ENCODE measurements around the gene GAL3ST1.
"Not testable (repeated sequence)": the region's sequence is repeated elsewhere in the genome, so short reads cannot be mapped to it uniquely, and the experiment has no call there.

Gene GAL3ST1, protein sequence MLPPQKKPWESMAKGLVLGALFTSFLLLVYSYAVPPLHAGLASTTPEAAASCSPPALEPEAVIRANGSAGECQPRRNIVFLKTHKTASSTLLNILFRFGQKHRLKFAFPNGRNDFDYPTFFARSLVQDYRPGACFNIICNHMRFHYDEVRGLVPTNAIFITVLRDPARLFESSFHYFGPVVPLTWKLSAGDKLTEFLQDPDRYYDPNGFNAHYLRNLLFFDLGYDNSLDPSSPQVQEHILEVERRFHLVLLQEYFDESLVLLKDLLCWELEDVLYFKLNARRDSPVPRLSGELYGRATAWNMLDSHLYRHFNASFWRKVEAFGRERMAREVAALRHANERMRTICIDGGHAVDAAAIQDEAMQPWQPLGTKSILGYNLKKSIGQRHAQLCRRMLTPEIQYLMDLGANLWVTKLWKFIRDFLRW

DNA sequence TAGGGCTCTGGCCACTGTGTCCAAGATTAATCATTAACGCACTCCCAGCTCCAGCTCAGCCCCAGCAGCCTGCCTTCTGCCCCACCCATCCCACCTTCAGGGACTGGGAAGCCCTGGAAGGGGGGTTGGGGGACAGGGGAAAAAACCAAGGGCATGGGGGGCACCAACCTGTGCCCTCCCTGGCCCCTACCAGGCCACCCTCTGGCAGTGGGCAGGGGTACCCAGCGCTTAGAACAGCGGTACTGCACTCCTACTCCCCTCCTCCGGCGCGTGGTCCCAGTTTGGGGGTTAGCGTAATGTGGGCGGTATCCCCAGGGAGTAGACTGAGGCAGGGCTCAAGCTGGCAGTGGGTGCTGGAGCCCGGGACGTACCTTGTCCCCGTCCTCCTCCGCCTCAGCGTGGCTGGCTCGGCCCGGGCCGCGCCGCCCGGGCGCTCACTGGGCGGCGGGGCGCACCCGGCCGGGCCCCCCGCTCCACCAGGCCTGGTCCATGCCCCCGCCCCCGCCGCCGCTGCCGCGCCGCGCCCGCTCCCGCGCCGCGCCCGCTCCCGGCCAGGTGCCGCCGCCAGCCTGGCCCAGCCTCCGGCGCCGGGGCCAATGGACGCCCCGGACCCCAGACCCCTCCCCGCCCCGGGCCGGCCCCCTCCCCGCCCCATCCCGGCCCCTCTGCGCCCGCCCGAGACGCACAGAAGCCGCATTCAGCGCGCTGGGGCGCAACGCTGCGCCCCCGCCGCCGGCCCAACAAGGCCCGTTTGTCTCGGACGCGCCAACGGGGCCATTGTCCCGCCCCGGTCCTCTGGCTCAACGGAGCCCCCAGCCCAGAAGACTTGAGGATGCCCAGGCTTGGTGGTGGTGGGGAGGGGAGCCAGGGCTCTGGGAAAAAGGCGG, at the start of gene GAL3ST1:
Gene GAL3ST1, minus strand, starts transcription at position 571 of the 887 bp plus-strand sequence. CDS start 17,273 bp downstream, outside the sequence.
- TF ChIP-seq, protein P1, sequence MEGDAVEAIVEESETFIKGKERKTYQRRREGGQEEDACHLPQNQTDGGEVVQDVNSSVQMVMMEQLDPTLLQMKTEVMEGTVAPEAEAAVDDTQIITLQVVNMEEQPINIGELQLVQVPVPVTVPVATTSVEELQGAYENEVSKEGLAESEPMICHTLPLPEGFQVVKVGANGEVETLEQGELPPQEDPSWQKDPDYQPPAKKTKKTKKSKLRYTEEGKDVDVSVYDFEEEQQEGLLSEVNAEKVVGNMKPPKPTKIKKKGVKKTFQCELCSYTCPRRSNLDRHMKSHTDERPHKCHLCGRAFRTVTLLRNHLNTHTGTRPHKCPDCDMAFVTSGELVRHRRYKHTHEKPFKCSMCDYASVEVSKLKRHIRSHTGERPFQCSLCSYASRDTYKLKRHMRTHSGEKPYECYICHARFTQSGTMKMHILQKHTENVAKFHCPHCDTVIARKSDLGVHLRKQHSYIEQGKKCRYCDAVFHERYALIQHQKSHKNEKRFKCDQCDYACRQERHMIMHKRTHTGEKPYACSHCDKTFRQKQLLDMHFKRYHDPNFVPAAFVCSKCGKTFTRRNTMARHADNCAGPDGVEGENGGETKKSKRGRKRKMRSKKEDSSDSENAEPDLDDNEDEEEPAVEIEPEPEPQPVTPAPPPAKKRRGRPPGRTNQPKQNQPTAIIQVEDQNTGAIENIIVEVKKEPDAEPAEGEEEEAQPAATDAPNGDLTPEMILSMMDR (IDR thresholded peaks at IDR 0.05) = no peak
- H3K9me3 ChIP-seq = no peaks in the 10 kb centered on the region
- no peak within 1 kb of the TSS for H3K27ac ChIP-seq
- H3K27me3 ChIP-seq = peaks cover 43% of the 10 kb centered on the region
- no peaks in the 10 kb centered on the region for H3K4me1 ChIP-seq (ENCODE audit: control insufficient read depth in 1 of 2, insufficient read depth in 1 of 2, low read depth in 1 of 2, low read length in 1 of 2)
- no peak within 1 kb of the TSS for H3K4me3 ChIP-seq (ENCODE audit: low read depth in 1 of 2, low read length in 1 of 2)
- H3K36me3 ChIP-seq = peaks cover 41% of the 10 kb centered on the region

DNA sequence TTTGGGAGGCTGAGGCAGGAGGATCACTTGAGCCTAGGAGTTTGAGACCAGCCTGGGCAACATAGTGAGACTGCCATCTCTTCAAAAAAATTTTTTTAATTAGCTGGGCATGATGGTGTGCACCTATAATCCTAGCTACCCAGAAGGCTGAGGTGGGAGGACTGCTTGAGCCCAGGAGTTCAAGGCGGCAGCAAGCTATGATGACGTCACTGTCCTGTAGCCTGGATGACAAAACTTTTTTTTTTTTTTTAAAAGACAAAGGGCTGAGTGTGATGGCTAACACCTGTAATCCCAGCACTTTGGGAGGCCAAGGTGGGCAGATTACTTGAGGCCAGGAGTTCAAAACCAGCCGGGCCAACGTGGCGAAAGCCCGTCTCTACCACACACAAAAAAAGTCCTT, 45.4 kb upstream of the GAL3ST1 start:
- H3K4me3 ChIP-seq (ENCODE audit: low read depth in 1 of 2, low read length in 1 of 2); H3K36me3 ChIP-seq; H3K27me3 ChIP-seq; H3K9me3 ChIP-seq; H3K27ac ChIP-seq; H3K4me1 ChIP-seq (ENCODE audit: control insufficient read depth in 1 of 2, insufficient read depth in 1 of 2, low read depth in 1 of 2, low read length in 1 of 2): not testable (repeated sequence)

DNA sequence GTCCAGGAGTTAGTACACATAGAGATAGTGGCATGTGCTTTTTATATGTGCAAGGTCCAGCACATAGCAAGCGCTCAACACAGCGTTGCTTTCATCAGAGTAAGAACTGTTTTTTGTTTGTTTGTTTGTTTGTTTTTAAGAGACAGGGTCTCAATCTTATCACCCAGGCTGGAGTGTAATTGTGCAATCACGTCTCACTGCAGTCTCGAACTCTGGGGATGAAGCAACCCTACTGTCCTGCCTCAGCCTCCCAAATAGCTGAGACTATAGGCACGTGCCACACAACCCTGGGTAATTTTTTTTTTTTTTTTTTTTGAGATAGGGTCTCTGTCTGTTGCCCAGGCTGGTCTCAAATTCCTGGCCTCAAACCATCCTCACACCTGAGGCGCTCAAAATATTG, 43.4 kb upstream of the GAL3ST1 start:
- Histone ChIP-seq H3K27me3 (no peaks in the 10 kb centered on the region), H3K36me3 (no peaks in the 10 kb centered on the region), H3K4me1 (ENCODE audit: control insufficient read depth in 1 of 2, insufficient read depth in 1 of 2, low read depth in 1 of 2, low read length in 1 of 2) (no peaks in the 10 kb centered on the region), H3K27ac (no peak overlapping the region), H3K4me3 (ENCODE audit: low read depth in 1 of 2, low read length in 1 of 2) (no peak overlapping the region), H3K9me3 (no peaks in the 10 kb centered on the region)
- TF ChIP-seq, protein P1 (IDR thresholded peaks at IDR 0.05) = no peak

DNA sequence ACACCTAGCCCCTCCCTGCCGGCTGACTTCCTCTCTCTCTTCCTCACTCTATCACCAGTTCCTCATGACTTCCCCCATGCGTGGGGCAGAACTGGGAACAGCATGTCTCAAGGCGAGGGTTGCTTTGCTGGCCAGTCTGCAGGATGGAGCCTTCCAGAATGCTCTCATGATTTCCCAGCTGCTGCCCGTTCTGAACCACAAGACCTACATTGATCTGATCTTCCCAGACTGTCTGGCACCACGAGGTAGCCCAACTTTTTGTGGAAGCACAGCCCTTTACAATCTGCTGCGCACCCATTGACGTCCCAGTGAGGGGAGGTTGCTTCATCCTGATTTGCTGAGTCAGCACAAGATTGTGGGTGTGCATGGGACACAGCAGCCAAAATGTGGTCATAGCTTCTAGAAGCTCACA, 41.1 kb upstream of the GAL3ST1 start:
- Histone ChIP-seq H3K36me3 (no peaks in the 10 kb centered on the region), H3K4me1 (ENCODE audit: control insufficient read depth in 1 of 2, insufficient read depth in 1 of 2, low read depth in 1 of 2, low read length in 1 of 2) (no peaks in the 10 kb centered on the region), H3K27ac (no peak overlapping the region), H3K27me3 (peaks cover under 1% of the 10 kb centered on the region), H3K9me3 (no peaks in the 10 kb centered on the region), H3K4me3 (ENCODE audit: low read depth in 1 of 2, low read length in 1 of 2) (no peak overlapping the region)
- TF ChIP-seq, protein P1 (IDR thresholded peaks at IDR 0.05) = no peak

DNA sequence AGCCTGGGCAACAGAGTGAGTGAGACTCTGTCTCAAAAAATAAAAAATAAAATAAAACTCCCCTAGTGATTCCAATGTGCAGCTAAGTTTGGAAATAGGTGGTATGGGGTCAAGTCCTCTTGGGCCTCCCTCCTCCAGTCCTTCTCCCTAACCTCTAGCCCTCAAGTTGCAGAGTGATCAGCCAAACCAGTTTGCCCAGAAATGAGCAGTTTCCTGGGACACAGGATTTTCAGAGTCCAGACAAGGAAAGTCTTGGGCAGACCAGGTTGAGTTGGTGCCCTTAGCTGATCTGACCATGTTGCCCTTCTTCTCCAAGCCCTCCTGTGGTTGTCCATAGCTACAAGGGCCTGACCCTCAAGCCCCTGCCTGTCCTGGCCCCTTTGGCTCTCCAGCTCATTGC, 40.4 kb upstream of the GAL3ST1 start:
- Histone ChIP-seq H3K9me3 (no peaks in the 10 kb centered on the region), H3K27me3 (peaks cover 7% of the 10 kb centered on the region), H3K36me3 (no peaks in the 10 kb centered on the region), H3K4me1 (ENCODE audit: control insufficient read depth in 1 of 2, insufficient read depth in 1 of 2, low read depth in 1 of 2, low read length in 1 of 2) (no peaks in the 10 kb centered on the region), H3K4me3 (ENCODE audit: low read depth in 1 of 2, low read length in 1 of 2) (no peak overlapping the region), H3K27ac (no peak overlapping the region)
- TF ChIP-seq, protein P1 (IDR thresholded peaks at IDR 0.05) = no peak

All from neutrophil (primary cell).